CD4-positive, alpha-beta T cell treated with Interleukin-15 for 1 hour (primary cell): ENCODE measurements around the gene EZH1.
"Not testable (repeated sequence)": the region's sequence is repeated elsewhere in the genome, so short reads cannot be mapped to it uniquely, and the experiment has no call there.

Experiments
- DNase-seq: peaks from one replicate; pipeline ENCODE4 v3.0.0-alpha.2; 2020

The EZH1 gene

GRCh38 chr17:42769964-42770363 is 25.1 kb upstream of the EZH1 start:
- DNase-seq, result not testable (repeated sequence)

GRCh38 chr17:42768006-42768405 is 23.2 kb upstream of the EZH1 start:
- not testable (repeated sequence) for DNase-seq

- DNase-seq, result no peak
Measured at GRCh38 chr17:42767512-42767911, 22.7 kb upstream of the EZH1 start.

GRCh38 chr17:42766124-42766523 is 21.3 kb upstream of the EZH1 start:
- no peak for DNase-seq

GRCh38 chr17:42761638-42762037 is 16.8 kb upstream of the EZH1 start:
- DNase-seq, result no peak

- DNase-seq, result no peak
Measured at GRCh38 chr17:42760652-42761581, 16.1 kb upstream of the EZH1 start, which contains the start of gene RAMP2. Gene RAMP2, plus strand, starts transcription at chr17:42761227. Its CDS starts 35 bp downstream, at chr17:42761262.

GRCh38 chr17:42759982-42760651 is 15.3 kb upstream of the EZH1 start:
- peak; percentile 38 for DNase-seq

GRCh38 chr17:42754782-42755181 is 9.9 kb upstream of the EZH1 start:
- DNase-seq, result no peak

- DNase-seq, result no peak
Measured at GRCh38 chr17:42751628-42752027, 6.8 kb upstream of the EZH1 start.

GRCh38 chr17:42750739-42751344 is 6.0 kb upstream of the EZH1 start:
- no peak for DNase-seq

- DNase-seq, result no peak
Measured at GRCh38 chr17:42748908-42749798, 4.3 kb upstream of the EZH1 start.

GRCh38 chr17:42748202-42748907 is 3.5 kb upstream of the EZH1 start:
- DNase-seq, result no peak

- peak; percentile 69 for DNase-seq
Measured at GRCh38 chr17:42744283-42744805, 496 bp downstream of the EZH1 start.

- no peak for DNase-seq
Measured at GRCh38 chr17:42743595-42744282, 1.1 kb downstream of the EZH1 start.

- DNase-seq, result not testable (repeated sequence)
Measured at GRCh38 chr17:42742916-42743315, 1.9 kb downstream of the EZH1 start.

GRCh38 chr17:42740699-42741098 is 4.1 kb downstream of the EZH1 start:
- DNase-seq, result no peak

- DNase-seq, result no peak
Measured at GRCh38 chr17:42725143-42725542, 19.7 kb downstream of the EZH1 start.

- DNase-seq, result no peak
Measured at GRCh38 chr17:42723636-42724035, 21.2 kb downstream of the EZH1 start.

- peak; percentile 24 for DNase-seq
Measured at GRCh38 chr17:42720996-42721583, 23.8 kb downstream of the EZH1 start.

GRCh38 chr17:42709561-42709960 is 35.3 kb downstream of the EZH1 start:
- no peak for DNase-seq

- DNase-seq, result no peak
Measured at GRCh38 chr17:42708588-42708987, 36.3 kb downstream of the EZH1 start.
